Loucy (cell line): ENCODE measurements around the gene KLHDC3.
A peak's percentile ranks its signal among the peaks of the same experiment; 100 is the strongest.

Experiments
- H2AFZ ChIP-seq: fragments of 200-600 bp; sonication (generic); 2 replicates; pipeline ENCODE4 v1.6.0; 2016; ENCODE audit warnings: antibody characterized with exemption, mild to moderate bottlenecking, low read length, moderate library complexity
- H3F3A ChIP-seq: fragments of 200-600 bp; 2 replicates; pipeline ENCODE4 v1.6.0; 2016; ENCODE audit warnings: antibody characterized with exemption, low read depth, mild to moderate bottlenecking
- H3K27me3 ChIP-seq: fragments of 200-600 bp; sonication (generic); 2 replicates; pipeline ENCODE4 v1.6.1; 2014; ENCODE audit warnings: low read length, mild to moderate bottlenecking; ENCODE audit not compliant: insufficient read depth, poor library complexity, severe bottlenecking
- H3K36me3 ChIP-seq: fragments of 200-600 bp; sonication (generic); 2 replicates; pipeline ENCODE4 v1.6.1; 2016; ENCODE audit warnings: low read length; ENCODE audit not compliant: insufficient read depth
- H3K4me1 ChIP-seq: fragments of 200-600 bp; sonication (generic); 2 replicates; pipeline ENCODE4 v1.5.1; 2014; ENCODE audit warnings: low read length, mild to moderate bottlenecking; ENCODE audit not compliant: insufficient read depth, poor library complexity, severe bottlenecking
- H3K4me2 ChIP-seq: fragments of 200-600 bp; sonication (generic); 2 replicates; pipeline ENCODE4 v1.6.0; 2014; ENCODE audit warnings: antibody characterized with exemption, low read length, low read depth, mild to moderate bottlenecking; ENCODE audit not compliant: poor library complexity, severe bottlenecking
- H3K4me3 ChIP-seq: fragments of 200-600 bp; sonication (generic); 2 replicates; pipeline ENCODE4 v1.5.1; 2014; ENCODE audit warnings: low read length, mild to moderate bottlenecking, mixed read lengths; ENCODE audit not compliant: poor library complexity, severe bottlenecking
- H3K79me2 ChIP-seq: fragments of 200-600 bp; sonication (generic); 2 replicates; pipeline ENCODE4 v1.6.1; 2014; ENCODE audit warnings: low read length; ENCODE audit not compliant: insufficient read depth
- H3K9ac ChIP-seq: fragments of 200-600 bp; sonication (generic); 2 replicates; pipeline ENCODE4 v1.6.0; 2014; ENCODE audit warnings: mild to moderate bottlenecking, low read depth, low read length, moderate library complexity; ENCODE audit not compliant: poor library complexity, severe bottlenecking
- H3K9me2 ChIP-seq: fragments of 200-600 bp; sonication (generic); replicated peaks from 2 replicates; pipeline ENCODE4 v1.6.1; 2016; ENCODE audit warnings: low read depth, low read length, mixed read lengths
- H3K9me3 ChIP-seq: fragments of 200-600 bp; sonication (generic); 2 replicates; pipeline ENCODE4 v1.6.1; 2014; ENCODE audit warnings: mild to moderate bottlenecking, antibody characterized with exemption, low read length, low read depth; ENCODE audit not compliant: insufficient read depth
- H4K20me1 ChIP-seq: fragments of 200-600 bp; sonication (generic); 2 replicates; pipeline ENCODE4 v1.6.0; 2014; ENCODE audit warnings: antibody characterized with exemption, low read length, mild to moderate bottlenecking; ENCODE audit not compliant: insufficient read depth, poor library complexity, severe bottlenecking
- CTCF ChIP-seq: fragments of 200-600 bp; sonication (generic); conservative IDR thresholded peaks from 2 replicates; pipeline ENCODE4 v1.5.1; 2014; ENCODE audit warnings: mild to moderate bottlenecking, antibody characterized with exemption, low read length
- EZH2phosphoT487 ChIP-seq: fragments of 200-600 bp; IDR thresholded peaks from 2 replicates; pipeline ENCODE4 v1.6.1; 2018; ENCODE audit warnings: antibody characterized with exemption, mild to moderate bottlenecking, moderate library complexity, borderline replicate concordance

The KLHDC3 gene

GRCh38 chr6:43013843-43014433 lies at the start of gene KLHDC3, which contains the start of gene MEA1:
KLHDC3 (plus strand) TSS chr6:43014249; CDS start chr6:43017193, 2,944 bp downstream.
MEA1 (minus strand) TSS chr6:43013946; CDS start chr6:43013813, 133 bp downstream.
- H3F3A ChIP-seq, result no peaks in the 10 kb centered on the region
- H3K79me2 ChIP-seq, result peaks cover 56% of the 10 kb centered on the region
- H3K27me3 ChIP-seq, result no peaks in the 10 kb centered on the region
- peak within 1 kb of the TSS; percentile 91 for H3K9ac ChIP-seq
- TF ChIP-seq CTCF (no peak), EZH2phosphoT487 (no peak)
- H3K9me2 ChIP-seq, result no peaks in the 10 kb centered on the region
- peak within 1 kb of the TSS; percentile 84 for H2AFZ ChIP-seq
- no peaks in the 10 kb centered on the region for H4K20me1 ChIP-seq
- H3K4me2 ChIP-seq, result peak within 1 kb of the TSS; percentile 97
- H3K9me3 ChIP-seq, result no peaks in the 10 kb centered on the region
- H3K36me3 ChIP-seq, result peaks cover 43% of the 10 kb centered on the region; the same call in 1 of the 2 replicates
- H3K4me3 ChIP-seq, result peak within 1 kb of the TSS; percentile 82
- H3K4me1 ChIP-seq, result peaks cover 36% of the 10 kb centered on the region

GRCh38 chr6:42966571-42966970 lies 47.5 kb upstream of the KLHDC3 start:
- Histone ChIP-seq H3K4me2 (no peak overlapping the region), H2AFZ (no peak overlapping the region), H3K4me1 (no peaks in the 10 kb centered on the region), H3K9me2 (no peaks in the 10 kb centered on the region), H3K27me3 (no peaks in the 10 kb centered on the region), H3K36me3 (no peaks in the 10 kb centered on the region), H3K79me2 (no peaks in the 10 kb centered on the region), H3F3A (no peaks in the 10 kb centered on the region), H3K9me3 (no peaks in the 10 kb centered on the region), H4K20me1 (no peaks in the 10 kb centered on the region), H3K4me3 (no peak overlapping the region), H3K9ac (no peak overlapping the region)
- TF ChIP-seq EZH2phosphoT487 (no peak), CTCF (no peak)

- no peaks in the 10 kb centered on the region for H3K9me3 ChIP-seq
- H2AFZ ChIP-seq, result no peak overlapping the region
- H3F3A ChIP-seq, result no peaks in the 10 kb centered on the region
- H3K4me1 ChIP-seq, result no peaks in the 10 kb centered on the region
- no peaks in the 10 kb centered on the region for H3K27me3 ChIP-seq
- H3K4me3 ChIP-seq, result no peak overlapping the region
- H4K20me1 ChIP-seq, result no peaks in the 10 kb centered on the region
- H3K9ac ChIP-seq, result no peak overlapping the region
- H3K4me2 ChIP-seq, result no peak overlapping the region
- no peaks in the 10 kb centered on the region for H3K36me3 ChIP-seq
- no peaks in the 10 kb centered on the region for H3K9me2 ChIP-seq
- TF ChIP-seq EZH2phosphoT487, result no peak
- TF ChIP-seq CTCF, result no peak
- H3K79me2 ChIP-seq, result no peaks in the 10 kb centered on the region
These were observed 46.8 kb upstream of the KLHDC3 start for GRCh38 chr6:42967228-42967627.
